Pancreas (tissue), 10 donors: ENCODE data around the gene TENT5C. TPM values are rescaled to one million over a fixed set of nuclear protein-coding genes. Genes with fewer than 3 reads are reported as not detected.

Source experiments
- ATAC-seq, 4 donors: fragments of 200-7000 bp; cut with Tn5 transposase; one replicate each; pipeline versions ENCODE4 v1.8.0 to v1.9.1; 2020; ENCODE audit warnings: mild to moderate bottlenecking in 4 of 4, moderate library complexity in 4 of 4
- DNase-seq, 6 donors: peaks; one replicate each; pipeline ENCODE4 v3.0.0-alpha.2; 2020
- FAIRE-seq: peaks from 2 replicates; lab custom pipeline; 2012; peaks lifted over from hg19 to GRCh38; lab: Jason Lieb, UNC
- H3K27ac ChIP-seq, 4 donors: fragments of 200-600 bp; sonication (generic); 1 replicate in 3 of 4; 2 replicates in 1 of 4; pipeline versions ENCODE4 v1.5.0 to v1.8.0; 2020
- H3K27me3 ChIP-seq, 4 donors: fragments of 200-600 bp; one replicate each; pipeline ENCODE4 v1.8.0; 2021
- H3K36me3 ChIP-seq, 3 donors: fragments of 200-600 bp; sonication (generic) in 1 of 3; one replicate each; pipeline versions ENCODE4 v1.5.0 to v1.8.0; 2020 to 2021
- H3K4me1 ChIP-seq, 3 donors: fragments of 200-600 bp; one replicate each; pipeline ENCODE4 v1.8.0; 2021
- H3K4me3 ChIP-seq, 4 donors: fragments of 200-600 bp; sonication (generic) in 2 of 4; one replicate each; pipeline versions ENCODE4 v1.5.0 to v1.8.0; 2020 to 2021
- H3K9me3 ChIP-seq, 4 donors: fragments of 200-600 bp; one replicate each; pipeline ENCODE4 v1.8.0; 2021
- WGBS, 2 donors: extraction: QIAGEN DNeasy Blood & Tissue Kit; methylation state at CpG; one replicate each; pipeline ENCODE4 v1.1.7; 2013; 5-methylcytosine and 5-hydroxymethylcytosine counted together
- intact Hi-C, 3 donors: fragments of 100-400 bp; cut with DNase I; formaldehyde crosslinking; loops; one replicate each; pipeline versions ENCODE4 v1.11.1 to v1.14.2; 2022
- polyA plus RNA-seq, 2 donors: library from polyadenylated mRNA; stranded (reverse); fragments of 200-250 nt; gene quantifications; one replicate each; pipeline ENCODE4 v1.2.3, GENCODE V29; 2013
- total RNA-seq, 6 donors: library from RNA; stranded (reverse); fragmentation: NEBNext Ultra II Directional in 4 of 6; extraction: Animal tissue kit (Norgen Biotek cat#: 25700) in 4 of 6; gene quantifications; one replicate each; pipeline versions ENCODE4 v1.2.1 to v1.2.4, GENCODE V29; 2021 to 2023
- TF ChIP-seq, protein P1 (sequence below), 4 donors: fragments of 200-600 bp; sonication (generic) in 3 of 4; IDR thresholded peaks; one replicate each; pipeline versions ENCODE4 v1.5.0 to v1.8.0; 2021; ENCODE audit warnings: antibody characterized with exemption in 4 of 4
- donor health status: healthy with polysubstance abuse.
- donor health status: DM: no; HTN: no; CAD: no; lungs with moderate emphysema.
- donor health status: DM: no; HTN: no; CAD: no.
- donor health status: control.
- donor health status: control.
- donor health status: Bipolar disorder and iron deficiency.
- donor health status: DM: yes; HTN: yes; CAD: no.
- donor health status: DM: no; HTN: no; CAD: no.
- donor health status: DM: no; HTN: no; CAD: no.
- donor health status: DM: yes; HTN: yes; CAD: no.

TENT5C gene
- total and polyA plus RNA-seq, 8 donors = 6.7 to 68.1 (median 31.5) TPM

DNA sequence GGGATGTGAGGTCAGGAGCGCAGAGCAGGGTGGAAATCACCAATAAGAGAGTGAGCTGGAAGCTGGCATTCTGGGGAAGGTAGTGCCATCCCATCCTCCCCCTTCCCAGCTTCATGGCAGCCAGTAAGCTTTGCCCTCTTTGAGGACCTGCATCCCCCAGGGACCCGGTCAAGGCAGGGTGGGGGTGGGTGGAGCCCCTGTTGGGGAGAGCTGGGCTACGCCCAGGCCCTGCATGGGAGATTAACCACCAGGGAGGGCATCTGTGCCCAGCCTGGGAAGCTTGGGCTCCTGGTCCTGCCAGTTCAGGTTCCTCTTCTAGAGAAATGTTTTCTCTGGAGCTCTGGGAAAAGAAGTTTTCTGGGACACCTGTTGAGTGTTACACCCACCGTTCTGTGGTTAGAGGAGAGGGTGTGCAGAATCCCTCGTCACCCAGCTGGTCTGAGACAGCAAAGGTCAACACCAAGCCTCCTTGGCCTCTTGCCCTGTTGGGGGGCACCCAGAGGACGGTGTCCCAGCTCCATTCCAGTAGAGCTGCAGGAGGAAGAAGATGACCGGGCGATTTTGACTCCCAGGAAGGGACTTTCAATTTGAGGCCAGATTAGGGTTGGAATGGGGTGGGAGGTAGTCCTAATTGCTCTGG lies 30.1 kb upstream of the TENT5C start:
- DNase-seq (peak in 4 of 6 donors; percentile 19 to 58 (median 53)), FAIRE-seq (no peak)
- H3K4me1 ChIP-seq = peaks cover 10 to 17% (median 14%) of the 10 kb centered on the region in 3 donors

DNA sequence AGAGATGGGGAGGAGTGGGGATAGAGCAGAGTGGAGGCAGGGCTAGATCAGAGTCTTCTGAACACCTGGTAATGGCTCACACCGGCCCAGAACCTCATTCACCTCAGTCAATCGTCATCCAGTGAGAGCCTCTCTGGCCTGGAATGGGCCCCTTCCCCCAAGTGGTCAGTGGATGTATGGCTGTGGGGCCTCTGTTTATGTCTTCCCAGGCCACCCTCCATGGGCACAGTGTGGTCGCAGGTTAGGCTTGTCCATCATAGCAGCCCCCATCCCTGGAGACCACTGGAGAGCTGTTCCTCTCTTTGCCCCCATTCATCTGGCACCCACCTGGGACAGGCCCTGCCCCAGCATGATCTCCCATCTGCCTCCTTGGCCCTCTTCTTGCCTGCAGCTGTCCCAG lies 29.6 kb upstream of the TENT5C start:
- TF ChIP-seq, protein P1, sequence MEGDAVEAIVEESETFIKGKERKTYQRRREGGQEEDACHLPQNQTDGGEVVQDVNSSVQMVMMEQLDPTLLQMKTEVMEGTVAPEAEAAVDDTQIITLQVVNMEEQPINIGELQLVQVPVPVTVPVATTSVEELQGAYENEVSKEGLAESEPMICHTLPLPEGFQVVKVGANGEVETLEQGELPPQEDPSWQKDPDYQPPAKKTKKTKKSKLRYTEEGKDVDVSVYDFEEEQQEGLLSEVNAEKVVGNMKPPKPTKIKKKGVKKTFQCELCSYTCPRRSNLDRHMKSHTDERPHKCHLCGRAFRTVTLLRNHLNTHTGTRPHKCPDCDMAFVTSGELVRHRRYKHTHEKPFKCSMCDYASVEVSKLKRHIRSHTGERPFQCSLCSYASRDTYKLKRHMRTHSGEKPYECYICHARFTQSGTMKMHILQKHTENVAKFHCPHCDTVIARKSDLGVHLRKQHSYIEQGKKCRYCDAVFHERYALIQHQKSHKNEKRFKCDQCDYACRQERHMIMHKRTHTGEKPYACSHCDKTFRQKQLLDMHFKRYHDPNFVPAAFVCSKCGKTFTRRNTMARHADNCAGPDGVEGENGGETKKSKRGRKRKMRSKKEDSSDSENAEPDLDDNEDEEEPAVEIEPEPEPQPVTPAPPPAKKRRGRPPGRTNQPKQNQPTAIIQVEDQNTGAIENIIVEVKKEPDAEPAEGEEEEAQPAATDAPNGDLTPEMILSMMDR (IDR thresholded peaks at IDR 0.05) = no peak

More for the DNA sequence above, 30.1 kb upstream of the TENT5C start:
- no peak overlapping the region for H3K4me3 ChIP-seq
- peak in 2 of 4 donors; percentile 31 to 41 for ATAC-seq
- peak overlapping the region in 3 of 4 donors; percentile 15 to 48 (median 35) for H3K27ac ChIP-seq
- TF ChIP-seq, protein P1 (IDR thresholded peaks at IDR 0.05) = no peak
- H3K27me3 ChIP-seq = no peaks in the 10 kb centered on the region
- no peaks in the 10 kb centered on the region for H3K36me3 ChIP-seq
- 39 to 48% methylated on average over 8 of the region's 8 CpGs for WGBS, 2 donors
- no peaks in the 10 kb centered on the region for H3K9me3 ChIP-seq
- intact Hi-C loops = no loop called here

DNA sequence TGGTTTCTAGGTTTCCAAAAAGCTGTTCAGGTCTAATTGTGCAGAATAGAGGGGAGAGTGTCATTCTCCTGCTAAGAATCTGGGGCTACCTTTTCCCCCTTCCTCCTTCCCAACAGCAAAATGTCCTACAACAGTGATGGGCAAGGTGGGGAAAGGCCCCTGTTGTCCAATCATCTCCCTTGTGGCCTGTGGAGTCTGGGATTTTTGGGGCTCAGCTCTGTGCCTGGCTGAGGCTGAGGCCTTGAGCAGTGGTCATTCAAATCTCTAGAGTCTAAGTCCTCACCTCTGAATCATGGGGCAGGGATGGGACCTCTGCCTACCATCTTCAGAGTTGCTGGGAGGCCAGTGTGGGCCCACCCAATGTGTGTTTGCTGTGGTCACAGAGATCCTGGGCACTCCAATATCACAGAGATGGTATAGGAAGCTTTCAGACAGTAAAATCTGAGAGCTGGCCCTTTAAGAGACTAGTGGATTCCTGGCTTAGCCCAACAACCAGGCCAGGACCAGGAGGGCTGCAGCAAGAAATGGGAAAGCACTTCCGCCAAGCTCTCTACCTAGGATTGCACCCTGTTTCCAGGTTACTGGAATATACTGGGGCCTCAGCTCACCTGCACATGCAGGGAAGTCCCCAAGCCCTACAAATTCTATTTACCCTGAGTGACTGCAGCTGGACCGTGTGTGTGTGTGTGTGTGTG lies 28.5 kb upstream of the TENT5C start:
- no peak for FAIRE-seq
- H3K4me1 ChIP-seq = peaks cover 0 to 7% (median 4%) of the 10 kb centered on the region in 3 donors
- intact Hi-C loops = no loop called here
- H3K27me3 ChIP-seq = no peaks in the 10 kb centered on the region
- no peaks in the 10 kb centered on the region for H3K36me3 ChIP-seq
- H3K27ac ChIP-seq = no peak overlapping the region
- WGBS, 2 donors = 57 to 68% methylated on average over 2 of the region's 2 CpGs
- TF ChIP-seq, protein P1 (IDR thresholded peaks at IDR 0.05) = no peak
- peak in 2 of 4 donors; percentile 18 to 53 for ATAC-seq
- H3K9me3 ChIP-seq = no peaks in the 10 kb centered on the region
- peak in 2 of 6 donors; percentile 6 to 16 for DNase-seq
- H3K4me3 ChIP-seq = no peak overlapping the region

More for the DNA sequence above, 29.6 kb upstream of the TENT5C start:
- Histone ChIP-seq H3K27me3 (no peaks in the 10 kb centered on the region), H3K4me1 (peaks cover 9 to 13% (median 10%) of the 10 kb centered on the region in 3 donors), H3K27ac (peak overlapping the region in 1 of 4 donors; percentile 48), H3K9me3 (no peaks in the 10 kb centered on the region), H3K4me3 (no peak overlapping the region), H3K36me3 (no peaks in the 10 kb centered on the region)
- DNase-seq (peak in 2 of 6 donors; percentile 8 to 18), FAIRE-seq (no peak), ATAC-seq (no peak)
- intact Hi-C loops = no loop called here
- WGBS, 2 donors = 68 to 79% methylated on average over 3 of the region's 3 CpGs

DNA sequence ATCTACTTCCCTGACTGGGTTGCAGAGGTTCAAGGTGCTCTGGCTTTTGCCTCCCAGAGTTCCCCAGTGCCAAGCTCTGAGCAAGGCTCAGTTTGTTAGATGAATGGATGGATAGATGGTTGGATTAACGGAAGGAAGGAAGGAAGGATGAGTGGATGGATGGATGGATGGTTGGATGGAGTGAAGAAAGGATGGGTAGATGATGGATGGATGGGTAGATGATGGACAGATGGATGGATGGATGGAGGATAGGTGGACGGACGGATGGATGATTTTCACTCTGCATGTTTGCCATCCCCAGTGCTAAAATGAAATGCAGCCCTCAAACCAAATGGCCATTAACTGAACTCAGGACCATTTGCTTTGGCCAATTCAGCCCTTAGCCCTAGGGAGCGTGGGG lies 27.4 kb upstream of the TENT5C start:
- Histone ChIP-seq H3K27ac (no peak overlapping the region), H3K36me3 (no peaks in the 10 kb centered on the region), H3K4me1 (peaks cover 0 to 7% (median 4%) of the 10 kb centered on the region in 3 donors), H3K4me3 (no peak overlapping the region), H3K9me3 (no peaks in the 10 kb centered on the region), H3K27me3 (no peaks in the 10 kb centered on the region)
- intact Hi-C loops = no loop called here
- no peak for ATAC-seq
- no peak for FAIRE-seq
- peak in 1 of 6 donors; percentile 6 for DNase-seq
- 94 to 96% methylated on average over 4 of the region's 4 CpGs for WGBS, 2 donors
- TF ChIP-seq, protein P1 (IDR thresholded peaks at IDR 0.05) = no peak
